Measurements from ENCODE around the gene CAPN14.

Gene CAPN14

GRCh38 chr2:31216734-31217133, 581 bp downstream of the CAPN14 start:
- Histone ChIP-seq H3K4me3 (ENCODE audit: low read depth, low read length) (no peak overlapping the region), H3K27ac (ENCODE audit: extremely low read depth, low read depth, low read length) (no peak overlapping the region), H3K4me1 (ENCODE audit: control insufficient read depth, insufficient read depth, low read length) (no peaks in the 10 kb centered on the region), H3K36me3 (ENCODE audit: control insufficient read depth in 2 of 2, insufficient read depth in 1 of 2, low read length in 2 of 2) (no peaks in the 10 kb centered on the region), H3K9me3 (ENCODE audit: control insufficient read depth, insufficient read depth, low read depth, low read length) (no peaks in the 10 kb centered on the region)
- TF ChIP-seq ZNF580 (tag by site-specific recombination; IDR thresholded peaks at IDR 0.05) (no peak), ZNF654 (tag by site-specific recombination; IDR thresholded peaks at IDR 0.05; ENCODE audit: low read depth) (no peak), ZNF2 (tag by site-specific recombination; IDR thresholded peaks at IDR 0.05) (no peak), ZNF549 (tag by site-specific recombination; IDR thresholded peaks at IDR 0.05) (no peak), REPIN1 (tag by site-specific recombination; IDR thresholded peaks at IDR 0.05; ENCODE audit: low read depth) (no peak), ZBTB8A (tag by site-specific recombination; IDR thresholded peaks at IDR 0.05) (no peak), ZNF19 (tag by site-specific recombination; IDR thresholded peaks at IDR 0.05; ENCODE audit: low read depth) (no peak), ZNF513 (tag by site-specific recombination; IDR thresholded peaks at IDR 0.05) (no peak), ZNF157 (tag by site-specific recombination; IDR thresholded peaks at IDR 0.05) (no peak), HOXC10 (CRISPR knock-in tag; IDR thresholded peaks at IDR 0.05) (no peak), ZFP69B (tag by site-specific recombination; IDR thresholded peaks at IDR 0.05) (no peak), ZNF501 (tag by site-specific recombination; IDR thresholded peaks at IDR 0.05) (no peak)
- ChIA-PET CTCF (no interaction called here), POLR2A (no interaction called here)

GRCh38 chr2:31214444-31214915, 2.8 kb downstream of the CAPN14 start:
- Histone ChIP-seq H3K4me3 (ENCODE audit: low read depth, low read length) (no peak overlapping the region), H3K27ac (ENCODE audit: extremely low read depth, low read depth, low read length) (no peak overlapping the region), H3K9me3 (ENCODE audit: control insufficient read depth, insufficient read depth, low read depth, low read length) (no peaks in the 10 kb centered on the region), H3K36me3 (ENCODE audit: control insufficient read depth in 2 of 2, insufficient read depth in 1 of 2, low read length in 2 of 2) (no peaks in the 10 kb centered on the region), H3K4me1 (ENCODE audit: control insufficient read depth, insufficient read depth, low read length) (no peaks in the 10 kb centered on the region)
- POLR2A ChIA-PET: no interaction called here
- CTCF ChIA-PET: interaction anchor here (0.6 kb wide), 1 partner anchor 218 kb away, joined by 3 read pairs; no protein-coding TSS in a partner anchor
- TF ChIP-seq ZNF221 (tag by site-specific recombination; IDR thresholded peaks at IDR 0.05; ENCODE audit: borderline replicate concordance) (no peak), KLF1 (tag by site-specific recombination; IDR thresholded peaks at IDR 0.05) (no peak), CTCF (tag by site-specific recombination; IDR thresholded peaks at IDR 0.05) (no peak), GLI4 (tag by site-specific recombination; IDR thresholded peaks at IDR 0.05) (no peak), TRIM28 (IDR thresholded peaks at IDR 0.05; ENCODE audit: borderline replicate concordance, low read length) (no peak), ZBTB8A (tag by site-specific recombination; IDR thresholded peaks at IDR 0.05) (no peak), ZNF19 (tag by site-specific recombination; IDR thresholded peaks at IDR 0.05; ENCODE audit: low read depth) (no peak), BCL11A (tag by site-specific recombination; IDR thresholded peaks at IDR 0.05; ENCODE audit: low read depth) (no peak), ZFP41 (tag by site-specific recombination; IDR thresholded peaks at IDR 0.05; ENCODE audit: borderline replicate concordance) (no peak), ZNF792 (tag by site-specific recombination; IDR thresholded peaks at IDR 0.05) (no peak), ZNF623 (tag by site-specific recombination; IDR thresholded peaks at IDR 0.05) (no peak), ZNF626 (tag by site-specific recombination; IDR thresholded peaks at IDR 0.05) (no peak), ZNF664 (tag by site-specific recombination; IDR thresholded peaks at IDR 0.05) (no peak), TCF7L2 (IDR thresholded peaks at IDR 0.05; ENCODE audit: borderline replicate concordance, low read depth, low read length) (no peak), ZSCAN18 (tag by site-specific recombination; IDR thresholded peaks at IDR 0.05) (no peak), ZNF660 (tag by site-specific recombination; IDR thresholded peaks at IDR 0.05) (no peak), ZNF48 (tag by site-specific recombination; IDR thresholded peaks at IDR 0.05) (no peak), INSM2 (tag by site-specific recombination; IDR thresholded peaks at IDR 0.05) (no peak), ZNF202 (tag by site-specific recombination; IDR thresholded peaks at IDR 0.05; ENCODE audit: borderline replicate concordance) (no peak)
